BE2C (cell line): Measurements from ENCODE around the gene GK2. TPM values are rescaled to one million over a fixed set of nuclear protein-coding genes. Genes with fewer than 3 reads are reported as not detected.

Source experiments
- DNase-seq: peaks from one replicate; pipeline ENCODE4 v3.0.0-alpha.2; 2020
- H3K27me3 ChIP-seq: fragments of 250-450 bp; sonication (Bioruptor Pico); 2 replicates; pipeline ENCODE4 v1.5.1; 2020; ENCODE audit warnings: mild to moderate bottlenecking
- H3K36me3 ChIP-seq: fragments of 250-450 bp; sonication (Bioruptor Pico); 2 replicates; pipeline ENCODE4 v1.5.1; 2020; ENCODE audit warnings: mild to moderate bottlenecking
- H3K4me1 ChIP-seq: fragments of 250-450 bp; sonication (Bioruptor Pico); 2 replicates; pipeline ENCODE4 v1.5.1; 2020
- H3K4me3 ChIP-seq: 2 replicates; pipeline ENCODE4 v1.5.1; 2011; ENCODE audit warnings: low read depth, low read length
- H3K9me3 ChIP-seq: fragments of 250-450 bp; sonication (Bioruptor Pico); 2 replicates; pipeline ENCODE4 v1.5.1; 2020
- polyA plus RNA-seq: library from polyadenylated mRNA; unstranded; fragments of >200 nt; gene quantifications from one replicate; pipeline ENCODE4 v1.2.1, GENCODE V29; 2012; ENCODE audit warnings: low read depth, missing spikeins; ENCODE audit not compliant: insufficient read length, insufficient read depth
- TF ChIP-seq, protein P1 (sequence below): IDR thresholded peaks from 2 replicates; pipeline ENCODE4 v1.5.1; 2012; ENCODE audit warnings: mild to moderate bottlenecking, low read depth, low read length

GK2 gene
- not detected for polyA plus RNA-seq

DNA sequence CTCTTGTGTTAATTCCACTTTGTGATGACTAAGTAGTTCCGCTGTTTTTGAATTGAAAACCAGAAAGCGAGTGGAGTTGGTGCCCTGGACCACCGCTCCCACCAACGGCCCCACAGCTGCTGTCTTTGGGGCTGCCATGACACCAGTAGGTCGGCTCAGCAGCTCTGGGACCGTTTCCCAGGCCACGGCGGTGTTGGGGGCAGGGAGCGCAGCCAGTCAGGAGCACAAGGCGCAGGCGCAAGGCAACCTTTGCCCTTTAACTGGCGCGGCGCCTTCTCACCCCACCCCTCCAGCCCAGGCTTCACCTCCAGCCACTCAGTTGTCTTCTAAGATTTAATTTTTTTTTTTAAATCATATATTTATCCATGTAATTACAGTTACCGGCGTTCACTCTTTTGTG is at the start of gene GK2:
Gene GK2 (minus strand): TSS at position 166 of the 400 bp plus-strand sequence. CDS start 28 bp downstream, at position 138.
- H3K9me3 ChIP-seq: no peaks in the 10 kb centered on the region
- no peaks in the 10 kb centered on the region for H3K36me3 ChIP-seq
- H3K27me3 ChIP-seq: no peaks in the 10 kb centered on the region
- H3K4me3 ChIP-seq: no peak within 1 kb of the TSS
- no peak for DNase-seq
- TF ChIP-seq, protein P1, sequence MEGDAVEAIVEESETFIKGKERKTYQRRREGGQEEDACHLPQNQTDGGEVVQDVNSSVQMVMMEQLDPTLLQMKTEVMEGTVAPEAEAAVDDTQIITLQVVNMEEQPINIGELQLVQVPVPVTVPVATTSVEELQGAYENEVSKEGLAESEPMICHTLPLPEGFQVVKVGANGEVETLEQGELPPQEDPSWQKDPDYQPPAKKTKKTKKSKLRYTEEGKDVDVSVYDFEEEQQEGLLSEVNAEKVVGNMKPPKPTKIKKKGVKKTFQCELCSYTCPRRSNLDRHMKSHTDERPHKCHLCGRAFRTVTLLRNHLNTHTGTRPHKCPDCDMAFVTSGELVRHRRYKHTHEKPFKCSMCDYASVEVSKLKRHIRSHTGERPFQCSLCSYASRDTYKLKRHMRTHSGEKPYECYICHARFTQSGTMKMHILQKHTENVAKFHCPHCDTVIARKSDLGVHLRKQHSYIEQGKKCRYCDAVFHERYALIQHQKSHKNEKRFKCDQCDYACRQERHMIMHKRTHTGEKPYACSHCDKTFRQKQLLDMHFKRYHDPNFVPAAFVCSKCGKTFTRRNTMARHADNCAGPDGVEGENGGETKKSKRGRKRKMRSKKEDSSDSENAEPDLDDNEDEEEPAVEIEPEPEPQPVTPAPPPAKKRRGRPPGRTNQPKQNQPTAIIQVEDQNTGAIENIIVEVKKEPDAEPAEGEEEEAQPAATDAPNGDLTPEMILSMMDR: no peak
- peaks cover 6% of the 10 kb centered on the region for H3K4me1 ChIP-seq

DNA sequence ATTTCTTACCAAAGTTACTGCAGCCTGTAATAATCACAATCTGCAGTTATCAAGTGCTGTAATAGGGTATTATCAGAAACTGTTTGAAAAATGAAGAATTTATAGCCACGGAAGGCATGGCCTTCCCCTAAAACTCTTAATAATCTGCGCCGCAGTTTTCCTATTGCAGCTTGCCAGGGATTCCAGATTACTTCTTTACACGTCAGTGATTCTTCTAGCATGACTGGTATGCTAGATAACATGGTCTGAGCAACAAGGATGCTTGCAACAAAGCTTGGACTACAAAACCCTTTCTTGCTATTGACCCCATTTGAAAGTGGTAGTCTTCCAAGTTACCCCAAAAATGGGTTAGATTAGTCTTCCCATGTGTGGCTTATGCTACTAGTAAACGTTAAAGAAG is 47.2 kb upstream of the GK2 start:
- no peaks in the 10 kb centered on the region for H3K9me3 ChIP-seq
- H3K27me3 ChIP-seq: no peaks in the 10 kb centered on the region
- H3K4me3 ChIP-seq: no peak overlapping the region
- TF ChIP-seq, protein P1: no peak
- H3K4me1 ChIP-seq: no peaks in the 10 kb centered on the region
- no peak for DNase-seq
- no peaks in the 10 kb centered on the region for H3K36me3 ChIP-seq

DNA sequence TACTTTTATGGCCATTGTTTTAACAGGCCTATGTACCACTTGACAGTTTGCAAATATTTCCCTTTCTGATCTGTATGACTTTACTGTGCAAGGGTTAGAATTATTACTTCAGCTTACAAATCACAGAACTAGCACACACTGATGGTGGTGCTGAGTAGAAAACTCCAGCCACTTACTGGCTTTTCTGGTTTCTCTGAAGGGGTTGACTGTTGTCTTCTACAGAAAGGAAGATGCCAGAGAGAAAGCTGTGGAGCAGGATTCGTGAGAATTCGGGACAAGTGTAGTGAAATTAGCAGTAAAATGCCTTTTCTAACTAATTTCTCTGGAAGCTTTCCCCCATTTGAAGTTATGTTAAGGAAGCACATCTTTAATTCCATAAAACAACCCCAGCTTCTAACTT is 46.6 kb upstream of the GK2 start:
- DNase-seq: no peak
- H3K4me1 ChIP-seq: no peaks in the 10 kb centered on the region
- no peaks in the 10 kb centered on the region for H3K36me3 ChIP-seq
- TF ChIP-seq, protein P1: no peak
- H3K4me3 ChIP-seq: no peak overlapping the region
- no peaks in the 10 kb centered on the region for H3K27me3 ChIP-seq
- H3K9me3 ChIP-seq: no peaks in the 10 kb centered on the region

DNA sequence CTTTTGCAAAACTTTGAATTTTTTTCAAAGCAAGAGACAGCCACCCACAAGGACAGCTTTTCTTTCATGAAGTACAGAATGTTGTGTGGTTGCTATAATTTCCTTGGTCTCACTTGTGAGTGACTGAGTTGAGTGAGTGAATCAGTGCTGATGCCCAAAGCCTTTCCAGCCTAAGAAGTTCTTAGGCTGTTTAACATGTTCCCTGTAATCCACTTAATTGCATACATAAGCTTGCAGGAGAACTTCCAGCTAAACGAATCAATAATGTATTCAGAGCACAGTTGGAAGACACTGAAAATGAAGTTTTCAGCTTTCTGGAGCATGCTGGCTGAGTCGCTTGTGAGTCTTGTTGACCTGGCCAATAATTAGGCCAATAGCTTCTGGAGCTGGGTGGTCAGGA is 42.0 kb upstream of the GK2 start:
- no peak overlapping the region for H3K4me3 ChIP-seq
- H3K36me3 ChIP-seq: no peaks in the 10 kb centered on the region
- DNase-seq: no peak
- H3K9me3 ChIP-seq: no peaks in the 10 kb centered on the region
- no peaks in the 10 kb centered on the region for H3K4me1 ChIP-seq
- H3K27me3 ChIP-seq: no peaks in the 10 kb centered on the region
- TF ChIP-seq, protein P1: no peak

DNA sequence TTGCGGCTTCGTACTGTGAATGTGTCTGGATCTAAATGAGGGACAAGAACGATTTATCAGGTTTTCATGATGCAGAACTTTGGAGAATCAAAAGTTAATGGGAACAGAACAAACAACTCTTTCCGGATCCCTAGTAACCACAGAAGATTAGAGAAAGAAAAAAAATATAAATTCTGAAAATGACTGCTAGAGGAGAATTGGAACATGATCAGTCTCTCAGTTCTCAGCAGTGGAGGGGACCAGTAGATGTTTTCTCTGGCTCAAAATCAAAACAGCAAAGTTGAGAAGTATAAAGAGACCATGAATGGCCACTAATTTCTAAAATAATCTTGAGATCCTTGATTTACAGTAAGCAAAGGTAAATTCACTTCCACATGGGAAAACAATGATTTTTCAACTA is 38.1 kb upstream of the GK2 start:
- Histone ChIP-seq H3K36me3 (no peaks in the 10 kb centered on the region), H3K4me1 (no peaks in the 10 kb centered on the region), H3K4me3 (no peak overlapping the region), H3K9me3 (no peaks in the 10 kb centered on the region), H3K27me3 (no peaks in the 10 kb centered on the region)
- no peak for DNase-seq
- TF ChIP-seq, protein P1: no peak

DNA sequence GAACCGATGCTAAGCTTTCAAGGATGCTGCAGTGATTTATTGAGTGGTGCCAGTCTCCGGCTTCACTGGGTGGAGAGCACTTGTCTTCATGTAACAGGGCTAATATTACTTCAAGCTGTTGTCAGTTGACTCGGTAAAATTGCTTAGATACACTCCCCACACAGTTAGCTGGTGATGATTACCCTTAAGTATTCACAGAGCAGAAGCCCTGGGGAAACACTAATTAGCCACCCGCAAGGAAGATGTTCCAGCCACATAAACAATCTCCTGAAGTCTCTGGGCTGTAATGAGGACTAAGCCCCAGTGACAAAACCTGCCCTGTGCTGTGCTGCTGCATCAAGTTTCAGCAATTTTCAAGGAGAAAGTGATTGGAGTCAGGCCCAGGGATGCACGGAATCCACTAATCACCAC is 37.3 kb upstream of the GK2 start:
- DNase-seq: no peak
- Histone ChIP-seq H3K4me1 (no peaks in the 10 kb centered on the region), H3K9me3 (no peaks in the 10 kb centered on the region), H3K27me3 (no peaks in the 10 kb centered on the region), H3K4me3 (no peak overlapping the region), H3K36me3 (no peaks in the 10 kb centered on the region)
- TF ChIP-seq, protein P1: no peak
